H1 (cell line): ENCODE measurements around the gene CSNK1D. TPM values are rescaled to one million over a fixed set of nuclear protein-coding genes. Genes with fewer than 3 reads are reported as not detected.

Source experiments
- CEBPB ChIP-seq: IDR thresholded peaks from 2 replicates; pipeline ENCODE4 v1.6.1; 2012; ENCODE audit warnings: low read depth, low read length
- CREB1 ChIP-seq: IDR thresholded peaks from 2 replicates; pipeline ENCODE4 v1.6.1; 2012; ENCODE audit warnings: inconsistent platforms
- E2F6 ChIP-seq: IDR thresholded peaks from 2 replicates; pipeline ENCODE4 v1.6.1; 2012; ENCODE audit warnings: inconsistent platforms
- HDAC2 ChIP-seq, 2 experiments: fragments of 300-600 bp in 1 of 2; sonication (generic) in 1 of 2; IDR thresholded peaks; 2 replicates each; pipeline ENCODE4 v1.6.1; 2011 to 2012; ENCODE audit warnings: low read depth in 2 of 2, low read length in 2 of 2, mild to moderate bottlenecking in 2 of 2, moderate library complexity in 2 of 2, borderline replicate concordance in 1 of 2, inconsistent platforms in 1 of 2
- KDM1A ChIP-seq: fragments of 200-600, 300-600 bp; sonication (generic); IDR thresholded peaks from 2 replicates; pipeline ENCODE4 v1.7.1; 2016; ENCODE audit warnings: mild to moderate bottlenecking, low read length, borderline replicate concordance
- MAX ChIP-seq: IDR thresholded peaks from 2 replicates; pipeline ENCODE4 v1.6.1; 2012; ENCODE audit warnings: inconsistent platforms
- RFX5 ChIP-seq: IDR thresholded peaks from 2 replicates; pipeline ENCODE4 v1.6.1; 2011; ENCODE audit warnings: low read depth, low read length, improper control_type of control experiment, borderline replicate concordance
- SP4 ChIP-seq: IDR thresholded peaks from 2 replicates; pipeline ENCODE4 v1.6.1; 2012; ENCODE audit warnings: low read length, inconsistent platforms
- YY1 ChIP-seq: IDR thresholded peaks from 2 replicates; pipeline ENCODE4 v1.6.1; 2011; ENCODE audit warnings: low read depth, mild to moderate bottlenecking, low read length
- polyA plus RNA-seq, 7 experiments: library from polyadenylated mRNA; depleted of rRNA in 3 of 7; stranded (reverse) in 5 of 7; unstranded in 2 of 7; fragments of >200 nt in 5 of 7; fragments of 200-250 nt in 2 of 7; gene quantifications; 1 replicate in 5 of 7; 2 replicates in 1 of 7; 4 replicates in 1 of 7; pipeline versions ENCODE4 v1.2.1 to v1.2.3, GENCODE V29; 2011 to 2013; ENCODE audit warnings: missing spikeins in 2 of 7, mixed read lengths in 2 of 7
- total RNA-seq: library from RNA; stranded (reverse); fragmentation: NEBNext Ultra II Directional; extraction: Animal tissue kit (Norgen Biotek cat#: 25700); gene quantifications from 2 replicates; pipeline ENCODE4 v1.2.1, GENCODE V29; 2021

CSNK1D gene
- total and polyA plus RNA-seq, 2 of the 8 experiments (the other 6 are each of a cell fraction or from before 2014, with no cell fraction given) = 73.5 to 103 TPM

- TF ChIP-seq MAX = peak; percentile 67
- no peak for TF ChIP-seq RFX5
- TF ChIP-seq CEBPB = no peak
- TF ChIP-seq YY1 = 0 out of 2 replicates have a peak, but pooled peaks have one; percentile 55
- no peak for TF ChIP-seq SP4
- TF ChIP-seq HDAC2 (IDR thresholded peaks at IDR 0.05; ENCODE audit: borderline replicate concordance in 1 of 2, low read depth in 2 of 2, low read length in 2 of 2) = 0 out of 4 replicates have a peak, but pooled peaks of 1 of the 2 experiments have one; percentile 51
- no peak for TF ChIP-seq CREB1
- TF ChIP-seq KDM1A = 0 out of 2 replicates have a peak, but pooled peaks have one; percentile 20
- TF ChIP-seq E2F6 = peak; percentile 95
Observed at GRCh38 chr17:82230609-82231311, 42.7 kb downstream of the CSNK1D start (continued).
